Thyroid gland (tissue), 4 donors: ENCODE results near the gene PRPSAP2. TPM values are rescaled to one million over a fixed set of nuclear protein-coding genes. Genes with fewer than 3 reads are reported as not detected.
"Not testable (repeated sequence)": the region's sequence is repeated elsewhere in the genome, so short reads cannot be mapped to it uniquely, and the experiment has no call there.

Experiments
- DNase-seq, 2 donors: peaks; one replicate each; pipeline ENCODE4 v3.0.0-alpha.2; 2019
- H3K27ac ChIP-seq, 3 donors: fragments of 200-600 bp; sonication (generic); 1 replicate in 2 of 3; 2 replicates in 1 of 3; pipeline ENCODE4 v1.5.1; 2016 to 2019; ENCODE audit warnings: mild to moderate bottlenecking in 1 of 3, moderate library complexity in 1 of 3
- H3K27me3 ChIP-seq: fragments of 200-600 bp; sonication (generic); one replicate; pipeline ENCODE4 v1.5.1; 2019
- H3K36me3 ChIP-seq, 2 donors: fragments of 200-600 bp; sonication (generic); one replicate each; pipeline ENCODE4 v1.5.1; 2016 to 2019
- H3K4me1 ChIP-seq, 2 donors: fragments of 200-600 bp; sonication (generic); one replicate each; pipeline ENCODE4 v1.5.1; 2017 to 2019
- H3K4me3 ChIP-seq, 3 donors: fragments of 200-600 bp; sonication (generic); replicated peaks in 1 of 3; 1 replicate in 2 of 3; 2 replicates in 1 of 3; pipeline ENCODE4 v1.5.1; 2016; ENCODE audit warnings: mild to moderate bottlenecking in 1 of 3
- H3K9me3 ChIP-seq: fragments of 200-600 bp; sonication (generic); one replicate; pipeline ENCODE4 v1.5.1; 2017
- CTCF ChIP-seq, 6 experiments: fragments of 200-600 bp in 3 of 6; fragments of 450-650 bp in 3 of 6; sonication (generic) in 3 of 6; IDR thresholded peaks; one replicate each; pipeline ENCODE4 v1.5.1; 2016 to 2019; ENCODE audit warnings: antibody characterized with exemption in 6 of 6, mild to moderate bottlenecking in 2 of 6, inconsistent platforms in 1 of 6, moderate library complexity in 1 of 6
- POLR2A ChIP-seq, 2 donors: fragments of 450-650 bp; IDR thresholded peaks; one replicate each; pipeline ENCODE4 v1.6.1; 2017; ENCODE audit warnings: antibody characterized with exemption in 2 of 2, mild to moderate bottlenecking in 2 of 2, moderate library complexity in 1 of 2
- WGBS, 2 donors: methylation state at CpG; one replicate each; pipeline ENCODE4 v1.1.5; 2017; 5-methylcytosine and 5-hydroxymethylcytosine counted together
- intact Hi-C: fragments of 100-400 bp; cut with DNase I; formaldehyde crosslinking; loops from one replicate; pipeline ENCODE4 v1.15.1; 2023
- total RNA-seq, 4 donors: library from RNA; depleted of rRNA; stranded (reverse); fragments of >200 nt; gene quantifications; one replicate each; pipeline ENCODE4 v1.2.3, GENCODE V29; 2016

The PRPSAP2 gene
- total RNA-seq = 10 to 100 TPM; 43.6 to 50.9 (median 49.7) TPM

GRCh38 chr17:18857864-18858566 is at the start of gene PRPSAP2:
Gene PRPSAP2 (plus strand): TSS chr17:18858131. CDS start chr17:18865834, 7,703 bp downstream.
- peaks cover 12 to 14% of the 10 kb centered on the region in 2 donors for H3K4me1 ChIP-seq
- no peak for TF ChIP-seq CTCF (IDR thresholded peaks at IDR 0.05)
- TF ChIP-seq POLR2A (IDR thresholded peaks at IDR 0.05) = peak in 1 of 2 donors; percentile 57
- no peaks in the 10 kb centered on the region for H3K27me3 ChIP-seq
- no peaks in the 10 kb centered on the region for H3K9me3 ChIP-seq
- 0 to 2% methylated on average over 15 to 28 of the region's 58 CpGs for WGBS, 2 donors
- H3K36me3 ChIP-seq = no peaks in the 10 kb centered on the region
- intact Hi-C loops = no loop called here
- H3K4me3 ChIP-seq = peak within 1 kb of the TSS; percentile 47 to 90 (median 87)
- peak within 1 kb of the TSS; percentile 87 to 94 (median 88) for H3K27ac ChIP-seq
- peak; percentile 97 for DNase-seq

- H3K4me3 ChIP-seq, H3K27me3 ChIP-seq, H3K36me3 ChIP-seq, H3K9me3 ChIP-seq, DNase-seq, intact Hi-C loops, H3K27ac ChIP-seq, H3K4me1 ChIP-seq: not testable (repeated sequence)
- 53 to 61% methylated on average over 3 of the region's 3 CpGs for WGBS, 2 donors
Observed at GRCh38 chr17:18815924-18816323, 42.0 kb upstream of the PRPSAP2 start.

GRCh38 chr17:18816489-18817371 is 41.2 kb upstream of the PRPSAP2 start:
- H3K4me3 ChIP-seq, intact Hi-C loops, H3K36me3 ChIP-seq, H3K9me3 ChIP-seq, H3K27ac ChIP-seq, H3K4me1 ChIP-seq, H3K27me3 ChIP-seq: not testable (repeated sequence)
- WGBS, 2 donors = 50 to 53% methylated on average over 9 of the region's 9 CpGs
- TF ChIP-seq CTCF (IDR thresholded peaks at IDR 0.05) = peak; percentile 37 to 72 (median 59)
- peak; percentile 35 to 36 for DNase-seq

- H3K27ac ChIP-seq, intact Hi-C loops, H3K36me3 ChIP-seq, H3K27me3 ChIP-seq, H3K9me3 ChIP-seq, H3K4me3 ChIP-seq, DNase-seq, H3K4me1 ChIP-seq: not testable (repeated sequence)
- 81% methylated on average over 3 of the region's 3 CpGs for WGBS, 2 donors
Observed at GRCh38 chr17:18821430-18821829, 36.5 kb upstream of the PRPSAP2 start.

- no CpG with 5 or more reads among the region's 1 CpG for WGBS, 2 donors
- H3K27ac ChIP-seq, H3K36me3 ChIP-seq, H3K4me3 ChIP-seq, H3K4me1 ChIP-seq, H3K9me3 ChIP-seq, DNase-seq, intact Hi-C loops, H3K27me3 ChIP-seq: not testable (repeated sequence)
Observed at GRCh38 chr17:18827613-18828012, 30.3 kb upstream of the PRPSAP2 start.

- no peak overlapping the region for H3K4me3 ChIP-seq
- H3K27me3 ChIP-seq = no peaks in the 10 kb centered on the region
- intact Hi-C loops = no loop called here
- no peaks in the 10 kb centered on the region for H3K4me1 ChIP-seq
- no peaks in the 10 kb centered on the region for H3K9me3 ChIP-seq
- DNase-seq = no peak
- no peaks in the 10 kb centered on the region for H3K36me3 ChIP-seq
- TF ChIP-seq POLR2A (IDR thresholded peaks at IDR 0.05) (no peak), CTCF (IDR thresholded peaks at IDR 0.05) (no peak)
- 86 to 88% methylated on average over 6 of the region's 6 CpGs for WGBS, 2 donors
- H3K27ac ChIP-seq = no peak overlapping the region
Observed at GRCh38 chr17:18848501-18848900, 9.4 kb upstream of the PRPSAP2 start.
